ENCODE measurements around the gene UBA3. TPM values are rescaled to one million over a fixed set of nuclear protein-coding genes. Genes with fewer than 3 reads are reported as not detected.

UBA3 gene
- total RNA-seq, 3 donors from 2014 or later = 46.5 to 59.3 (median 51.8) TPM

Small RNA genes within 50 kb of the gene (microRNA-seq; reads per million reads assigned to microRNA genes)
- 0.93 reads per million for gene MIR3136

Other genes with a start within 250 kb of the UBA3 start
- gene TAFA4, start 147.8 kb downstream of the UBA3 start, total RNA-seq = under 1 TPM in 2 of 3 donors, not detected in 1; 0.16 to 0.17 TPM
- gene EOGT, start 66.7 kb downstream of the UBA3 start, total RNA-seq = 10 to 100 TPM; 16.9 to 27.3 (median 17.4) TPM
- gene TMF1, start 28.0 kb downstream of the UBA3 start, total RNA-seq = 10 to 100 TPM; 40.3 to 43.9 (median 43.4) TPM
- 100 to 1,000 TPM; 111 to 129 (median 119) TPM for gene ARL6IP5, start 4.6 kb upstream of the UBA3 start, total RNA-seq
- gene LMOD3, start 42.2 kb upstream of the UBA3 start, total RNA-seq = under 1 TPM in 2 of 3 donors, not detected in 1; 0.13 to 0.34 TPM

Measured in mucosa of descending colon (tissue), 3 donors.